ENCODE measurements around the gene GLIPR2.

The GLIPR2 gene

GRCh38 chr9:36192196-36192595 is 55.7 kb downstream of the GLIPR2 start:
- Histone ChIP-seq H3K9me3 (no peaks in the 10 kb centered on the region), H3K27ac (peak overlapping the region; percentile 95), H3K4me3 (ENCODE audit: low read depth in 1 of 2, low read length in 1 of 2) (peak overlapping the region; percentile 84 to 96), H3K27me3 (no peaks in the 10 kb centered on the region), H3K4me1 (ENCODE audit: control insufficient read depth in 1 of 2, insufficient read depth in 1 of 2, low read depth in 1 of 2, low read length in 1 of 2) (peaks cover 32 to 33% of the 10 kb centered on the region in 2 experiments), H3K36me3 (no peaks in the 10 kb centered on the region)
- TF ChIP-seq CTCF (IDR thresholded peaks at IDR 0.05): no peak

- peak overlapping the region in 1 of 2 experiments; percentile 96 for H3K4me3 ChIP-seq (ENCODE audit: low read depth in 1 of 2, low read length in 1 of 2)
- H3K4me1 ChIP-seq (ENCODE audit: control insufficient read depth in 1 of 2, insufficient read depth in 1 of 2, low read depth in 1 of 2, low read length in 1 of 2): peaks cover 32 to 33% of the 10 kb centered on the region in 2 experiments
- no peaks in the 10 kb centered on the region for H3K9me3 ChIP-seq
- no peak for TF ChIP-seq CTCF (IDR thresholded peaks at IDR 0.05)
- H3K27ac ChIP-seq: no peak overlapping the region
- H3K27me3 ChIP-seq: no peaks in the 10 kb centered on the region
- H3K36me3 ChIP-seq: peaks cover 6% of the 10 kb centered on the region
Measured at GRCh38 chr9:36193023-36193422, 56.5 kb downstream of the GLIPR2 start.

- no peaks in the 10 kb centered on the region for H3K27me3 ChIP-seq
- no peak overlapping the region for H3K4me3 ChIP-seq (ENCODE audit: low read depth in 1 of 2, low read length in 1 of 2)
- H3K27ac ChIP-seq: no peak overlapping the region
- H3K4me1 ChIP-seq (ENCODE audit: control insufficient read depth in 1 of 2, insufficient read depth in 1 of 2, low read depth in 1 of 2, low read length in 1 of 2): peaks cover 32 to 33% of the 10 kb centered on the region in 2 experiments
- no peak for TF ChIP-seq CTCF (IDR thresholded peaks at IDR 0.05)
- H3K36me3 ChIP-seq: peaks cover 18% of the 10 kb centered on the region
- H3K9me3 ChIP-seq: no peaks in the 10 kb centered on the region
Measured at GRCh38 chr9:36194326-36195000, 57.9 kb downstream of the GLIPR2 start.

- Histone ChIP-seq H3K36me3 (peaks cover 98% of the 10 kb centered on the region), H3K4me3 (ENCODE audit: low read depth in 1 of 2, low read length in 1 of 2) (no peak overlapping the region), H3K4me1 (ENCODE audit: control insufficient read depth in 1 of 2, insufficient read depth in 1 of 2, low read depth in 1 of 2, low read length in 1 of 2) (no peaks in the 10 kb centered on the region), H3K27ac (no peak overlapping the region), H3K27me3 (no peaks in the 10 kb centered on the region), H3K9me3 (no peaks in the 10 kb centered on the region)
- no peak for TF ChIP-seq CTCF (IDR thresholded peaks at IDR 0.05)
Measured at GRCh38 chr9:36204906-36205547, 68.5 kb downstream of the GLIPR2 start.

GRCh38 chr9:36207016-36207415 is 70.5 kb downstream of the GLIPR2 start:
- TF ChIP-seq CTCF (IDR thresholded peaks at IDR 0.05): no peak
- Histone ChIP-seq H3K36me3 (peaks cover 98% of the 10 kb centered on the region), H3K27me3 (no peaks in the 10 kb centered on the region), H3K27ac (no peak overlapping the region), H3K9me3 (no peaks in the 10 kb centered on the region), H3K4me1 (ENCODE audit: control insufficient read depth in 1 of 2, insufficient read depth in 1 of 2, low read depth in 1 of 2, low read length in 1 of 2) (no peaks in the 10 kb centered on the region), H3K4me3 (ENCODE audit: low read depth in 1 of 2, low read length in 1 of 2) (no peak overlapping the region)

Measured in neutrophil (primary cell).